CD4-positive, alpha-beta T cell (primary cell): ENCODE data around the gene FEV. TPM values are rescaled to one million over a fixed set of nuclear protein-coding genes. Genes with fewer than 3 reads are reported as not detected.

Source experiments
- ATAC-seq: fragments of 200-7000 bp; cut with Tn5 transposase; one replicate; pipeline ENCODE4 v1.10.0; 2022; ENCODE audit warnings: mild to moderate bottlenecking; ENCODE audit not compliant: poor library complexity
- CTCF ChIA-PET: fragments of 350-600 bp; sonication (Branson Sonifier 250); formaldehyde crosslinking; loops from one replicate; lab custom pipeline; 2021; ENCODE audit warnings: antibody characterized with exemption, inconsistent platforms; lab: Charles Lee
- POLR2A ChIA-PET: fragments of 350-600 bp; sonication (Branson Sonifier 250); formaldehyde crosslinking; loops from one replicate; lab custom pipeline; 2021; ENCODE audit warnings: antibody characterized with exemption, inconsistent platforms; lab: Charles Lee
- DNase-seq, 14 experiments: peaks; one replicate each; pipeline ENCODE4 v3.0.0-alpha.2; 2013 to 2020; ENCODE audit warnings: mixed read lengths in 2 of 14
- H3K27ac ChIP-seq, 2 donors: one replicate each; pipeline versions ENCODE4 v1.5.1 to v1.7.0; 2013; ENCODE audit warnings: low read length in 2 of 2, low read depth in 1 of 2, mild to moderate bottlenecking in 1 of 2
- H3K27me3 ChIP-seq, 2 experiments: 1 replicate in 1 of 2; 2 replicates in 1 of 2; pipeline versions ENCODE4 v1.6.1 to v1.7.0; 2013; ENCODE audit warnings: low read length in 2 of 2, control low read depth in 1 of 2, mild to moderate bottlenecking in 1 of 2, moderate library complexity in 1 of 2; ENCODE audit not compliant: insufficient read depth in 2 of 2, control insufficient read depth in 1 of 2
- H3K36me3 ChIP-seq: one replicate; pipeline ENCODE4 v1.6.1; 2013; ENCODE audit warnings: low read length, control low read depth; ENCODE audit not compliant: insufficient read depth
- H3K4me1 ChIP-seq: one replicate; pipeline ENCODE4 v1.6.1; 2013; ENCODE audit warnings: low read length, control low read depth; ENCODE audit not compliant: insufficient read depth
- H3K4me3 ChIP-seq: one replicate; pipeline ENCODE4 v1.5.1; 2013; ENCODE audit warnings: mild to moderate bottlenecking, low read length, moderate library complexity
- H3K9me3 ChIP-seq, 2 experiments: 1 replicate in 1 of 2; 2 replicates in 1 of 2; pipeline versions ENCODE4 v1.6.1 to v1.7.0; 2013; ENCODE audit warnings: low read length in 2 of 2, mild to moderate bottlenecking in 2 of 2, control low read depth in 1 of 2, moderate library complexity in 1 of 2; ENCODE audit not compliant: control insufficient read depth in 1 of 2, insufficient read depth in 1 of 2
- H3K27ac Mint-ChIP-seq: one replicate; pipeline ENCODE4 v1.8.0; 2020; ENCODE audit warnings: mixed read lengths
- H3K27me3 Mint-ChIP-seq: one replicate; pipeline ENCODE4 v1.8.0; 2021; ENCODE audit warnings: mixed read lengths
- H3K36me3 Mint-ChIP-seq: one replicate; pipeline ENCODE4 v1.8.0; 2021; ENCODE audit warnings: low read depth, mixed read lengths
- H3K4me1 Mint-ChIP-seq: one replicate; pipeline ENCODE4 v1.8.0; 2021; ENCODE audit warnings: low read depth, mixed read lengths
- H3K4me3 Mint-ChIP-seq: one replicate; pipeline ENCODE4 v1.8.0; 2020; ENCODE audit warnings: mild to moderate bottlenecking, mixed read lengths
- H3K9me3 Mint-ChIP-seq: one replicate; pipeline ENCODE4 v1.8.0; 2020; ENCODE audit warnings: mixed read lengths
- CTCF ChIP-seq: fragments of 200-600 bp; IDR thresholded peaks from one replicate; pipeline ENCODE4 v1.8.0; 2022; ENCODE audit warnings: antibody characterized with exemption, mild to moderate bottlenecking
- intact Hi-C, 2 experiments: fragments of 100-400 bp; cut with DNase I in 1 of 2; cut with micrococcal nuclease in 1 of 2; formaldehyde crosslinking; loops; one replicate each; pipeline versions ENCODE4 v1.15.1 to v1.9.0; 2023 to 2025; cut with DNase I, micrococcal nuclease
- total RNA-seq, 174 experiments: library from RNA in 2 of 174; stranded (reverse) in 2 of 174; gene quantifications; one replicate each; pipeline ENCODE4 v1.2.3 and lab custom pipeline; 2021 to 2026

The FEV gene
- total RNA-seq, 2 experiments from 2014 or later: not detected

GRCh38 chr2:219003979-219004378 lies 19.0 kb upstream of the FEV start:
- Histone ChIP-seq H3K27ac (no peak overlapping the region), H3K9me3 (peaks cover 0 to 34% of the 10 kb centered on the region in 2 experiments), H3K4me3 (no peak overlapping the region), H3K4me1 (peaks cover 28% of the 10 kb centered on the region), H3K36me3 (no peaks in the 10 kb centered on the region), H3K27me3 (peaks cover 73 to 75% of the 10 kb centered on the region in 2 experiments)
- H3K36me3 Mint-ChIP-seq: no peaks in the 10 kb centered on the region
- DNase-seq (no peak), ATAC-seq (no peak)
- intact Hi-C loops: loop anchor here in 1 of 2 experiments (2.0 kb wide), 1 partner anchor 151 kb away; no protein-coding TSS in a partner anchor
- H3K4me1 Mint-ChIP-seq: peaks cover 12% of the 10 kb centered on the region
- no peak overlapping the region for H3K27ac Mint-ChIP-seq
- ChIA-PET POLR2A (no interaction called here), CTCF (interaction anchor here (1.2 to 1.3 kb wide), 2 partner anchors 24 to 26 kb away, joined by 3 to 5 read pairs; no protein-coding TSS in a partner anchor)
- H3K27me3 Mint-ChIP-seq: peaks cover 81% of the 10 kb centered on the region
- no peaks in the 10 kb centered on the region for H3K9me3 Mint-ChIP-seq
- H3K4me3 Mint-ChIP-seq: peak overlapping the region; percentile 20
- no peak for TF ChIP-seq CTCF

DNA sequence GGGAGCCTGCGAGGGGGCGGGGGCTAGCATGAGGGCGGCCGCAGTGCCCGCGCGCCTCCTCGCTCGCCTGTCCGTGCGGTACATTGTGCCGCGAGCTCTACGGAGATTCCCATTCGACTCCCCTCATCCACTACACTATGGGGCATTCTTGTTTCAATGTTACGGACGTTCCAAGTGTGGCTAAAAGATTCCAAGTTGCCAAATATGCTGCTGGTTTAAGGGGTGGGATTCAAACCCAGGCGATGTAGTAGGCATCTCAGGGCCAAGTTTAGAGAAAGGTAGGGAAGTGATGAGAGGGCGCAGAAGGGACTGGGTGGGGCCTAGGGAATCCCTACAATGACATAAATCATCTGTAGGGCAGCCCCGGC lies 18.3 kb upstream of the FEV start:
- intact Hi-C loops: loop anchor here in 1 of 2 experiments (2.0 kb wide), 1 partner anchor 150 kb away; no protein-coding TSS in a partner anchor
- Mint-ChIP-seq H3K27ac (no peak overlapping the region), H3K4me3 (peak overlapping the region; percentile 68), H3K4me1 (peaks cover 12% of the 10 kb centered on the region), H3K9me3 (no peaks in the 10 kb centered on the region), H3K27me3 (peaks cover 83% of the 10 kb centered on the region), H3K36me3 (no peaks in the 10 kb centered on the region)
- ATAC-seq: no peak
- ChIA-PET CTCF (interaction anchor here (1.2 to 1.3 kb wide), 2 partner anchors 23 to 26 kb away, joined by 3 to 5 read pairs; no protein-coding TSS in a partner anchor), POLR2A (no interaction called here)
- no peak for DNase-seq
- Histone ChIP-seq H3K4me1 (peaks cover 28% of the 10 kb centered on the region), H3K27ac (no peak overlapping the region), H3K4me3 (no peak overlapping the region), H3K27me3 (peaks cover 70 to 77% of the 10 kb centered on the region in 2 experiments), H3K36me3 (no peaks in the 10 kb centered on the region), H3K9me3 (peaks cover 0 to 34% of the 10 kb centered on the region in 2 experiments)
- TF ChIP-seq CTCF: no peak

- Mint-ChIP-seq H3K27me3 (peaks cover 84% of the 10 kb centered on the region), H3K4me3 (peak overlapping the region; percentile 69)
Measured at GRCh38 chr2:219002395-219003266, 17.6 kb upstream of the FEV start.

More at GRCh38 chr2:219002395-219003266, 17.6 kb upstream of the FEV start:
- POLR2A ChIA-PET: no interaction called here
- DNase-seq (peak in 11 of 14 experiments; percentile 22 to 68 (median 41)), ATAC-seq (peak; percentile 72)
- no peaks in the 10 kb centered on the region for H3K36me3 ChIP-seq
- H3K4me1 ChIP-seq: peaks cover 28% of the 10 kb centered on the region
- no peak for TF ChIP-seq CTCF
- CTCF ChIA-PET: interaction anchor here (1.2 to 1.5 kb wide), 4 partner anchors 22 to 27 kb away, joined by 3 to 7 read pairs (median 4); no protein-coding TSS in a partner anchor
- H3K9me3 ChIP-seq: peaks cover 0 to 34% of the 10 kb centered on the region in 2 experiments
- H3K27me3 ChIP-seq: peaks cover 72 to 77% of the 10 kb centered on the region in 2 experiments
- H3K27ac Mint-ChIP-seq: no peak overlapping the region
- H3K4me3 ChIP-seq: peak overlapping the region; percentile 25
- intact Hi-C loops: loop anchor here in 1 of 2 experiments (2.0 kb wide), 1 partner anchor 150 kb away; no protein-coding TSS in a partner anchor
- H3K36me3 Mint-ChIP-seq: no peaks in the 10 kb centered on the region
- H3K4me1 Mint-ChIP-seq: peaks cover 12% of the 10 kb centered on the region
- no peak overlapping the region for H3K27ac ChIP-seq
- H3K9me3 Mint-ChIP-seq: no peaks in the 10 kb centered on the region
